ENCODE results near the gene NFILZ. TPM values are rescaled to one million over a fixed set of nuclear protein-coding genes. Genes with fewer than 3 reads are reported as not detected.

NFILZ gene
- polyA plus RNA-seq, 3 donors: not detected

- no peaks in the 10 kb centered on the region for H4K20me1 ChIP-seq (ENCODE audit: insufficient read depth, low read length)
- H3K36me3 Mint-ChIP-seq: peaks cover 0 to 7% of the 10 kb centered on the region in 2 donors
- no peaks in the 10 kb centered on the region for H3K4me1 ChIP-seq (ENCODE audit: control insufficient read depth in 1 of 2, insufficient read depth in 2 of 2, low read length in 2 of 2)
- intact Hi-C loops (cut with micrococcal nuclease): no loop called here
- H3K36me3 ChIP-seq (replicated peaks in 1 of 2; ENCODE audit: control insufficient read depth in 1 of 2, insufficient read depth in 2 of 2, low read length in 2 of 2): no peaks in the 10 kb centered on the region
- H3K79me2 ChIP-seq (ENCODE audit: insufficient read depth, low read length): no peaks in the 10 kb centered on the region
- 97% methylated on average over 7 of the region's 8 CpGs for whole genome bisulfite sequencing (ENCODE audit: insufficient coverage)
- DNase-seq: no peak
- H3K9me3 Mint-ChIP-seq: peaks cover 0 to 8% (median 4%) of the 10 kb centered on the region in 7 donors
- no peak overlapping the region for H3K9ac ChIP-seq (ENCODE audit: insufficient read depth, low read length, poor library complexity, severe bottlenecking)
- no peaks in the 10 kb centered on the region for H3K9me3 ChIP-seq (replicated peaks in 1 of 2; ENCODE audit: control insufficient read depth in 1 of 2, insufficient read depth in 1 of 2, low read length in 2 of 2)
- peaks cover 0 to 3% (median 1%) of the 10 kb centered on the region in 3 donors for H3K27me3 Mint-ChIP-seq (ENCODE audit: low read depth in 3 of 3)
- H3K27me3 ChIP-seq (ENCODE audit: control insufficient read depth in 2 of 2, insufficient read depth in 2 of 2, low read length in 2 of 2): no peaks in the 10 kb centered on the region
- H3K4me3 Mint-ChIP-seq: no peak overlapping the region
- peak overlapping the region in 1 of 7 donors; percentile 18 for H3K27ac Mint-ChIP-seq
- H3K4me3 ChIP-seq (replicated peaks in 1 of 3; ENCODE audit: low read depth in 2 of 3, low read length in 3 of 3): no peak overlapping the region
- no peak overlapping the region for H2AFZ ChIP-seq (ENCODE audit: insufficient read depth, low read depth, low read length, poor library complexity, severe bottlenecking)
- TF ChIP-seq, protein P1, sequence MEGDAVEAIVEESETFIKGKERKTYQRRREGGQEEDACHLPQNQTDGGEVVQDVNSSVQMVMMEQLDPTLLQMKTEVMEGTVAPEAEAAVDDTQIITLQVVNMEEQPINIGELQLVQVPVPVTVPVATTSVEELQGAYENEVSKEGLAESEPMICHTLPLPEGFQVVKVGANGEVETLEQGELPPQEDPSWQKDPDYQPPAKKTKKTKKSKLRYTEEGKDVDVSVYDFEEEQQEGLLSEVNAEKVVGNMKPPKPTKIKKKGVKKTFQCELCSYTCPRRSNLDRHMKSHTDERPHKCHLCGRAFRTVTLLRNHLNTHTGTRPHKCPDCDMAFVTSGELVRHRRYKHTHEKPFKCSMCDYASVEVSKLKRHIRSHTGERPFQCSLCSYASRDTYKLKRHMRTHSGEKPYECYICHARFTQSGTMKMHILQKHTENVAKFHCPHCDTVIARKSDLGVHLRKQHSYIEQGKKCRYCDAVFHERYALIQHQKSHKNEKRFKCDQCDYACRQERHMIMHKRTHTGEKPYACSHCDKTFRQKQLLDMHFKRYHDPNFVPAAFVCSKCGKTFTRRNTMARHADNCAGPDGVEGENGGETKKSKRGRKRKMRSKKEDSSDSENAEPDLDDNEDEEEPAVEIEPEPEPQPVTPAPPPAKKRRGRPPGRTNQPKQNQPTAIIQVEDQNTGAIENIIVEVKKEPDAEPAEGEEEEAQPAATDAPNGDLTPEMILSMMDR (IDR thresholded peaks at IDR 0.05): no peak
- no peak overlapping the region for H3K4me2 ChIP-seq (replicated peaks; ENCODE audit: extremely low read depth, low read length, poor library complexity, severe bottlenecking)
- H3K4me1 Mint-ChIP-seq: no peaks in the 10 kb centered on the region
- H3K27ac ChIP-seq (ENCODE audit: low read depth in 1 of 2, low read length in 2 of 2): no peak overlapping the region
These were observed 3.6 kb upstream of the NFILZ start for GRCh38 chr19:8626842-8627241.

DNA sequence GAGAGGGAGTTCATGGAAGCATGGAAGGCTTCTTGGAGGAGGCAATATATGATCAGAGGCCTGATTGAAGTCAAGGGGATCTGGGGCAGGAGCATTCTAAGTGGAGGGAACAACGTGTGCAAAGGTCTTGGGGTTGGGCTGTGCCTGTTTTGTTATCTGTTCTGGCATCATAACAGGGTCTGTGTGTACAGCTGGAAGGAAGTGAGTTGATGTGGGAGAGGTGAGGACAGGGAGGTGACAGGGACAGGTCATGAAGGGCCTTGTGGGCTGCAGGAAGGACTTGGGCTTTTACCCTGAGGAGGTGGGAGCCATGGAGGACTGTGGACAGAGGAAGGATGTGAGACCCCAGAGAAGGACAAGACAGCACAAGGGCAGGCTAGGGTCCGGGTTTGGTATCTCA is 1.2 kb upstream of the NFILZ start:
- H3K27me3 Mint-ChIP-seq (ENCODE audit: low read depth in 3 of 3): peaks cover 0 to 2% (median 1%) of the 10 kb centered on the region in 3 donors
- peaks cover 0 to 7% of the 10 kb centered on the region in 2 donors for H3K36me3 Mint-ChIP-seq

More for the DNA sequence above, 1.2 kb upstream of the NFILZ start:
- Histone ChIP-seq H3K9ac (ENCODE audit: insufficient read depth, low read length, poor library complexity, severe bottlenecking) (no peak overlapping the region), H2AFZ (ENCODE audit: insufficient read depth, low read depth, low read length, poor library complexity, severe bottlenecking) (no peak overlapping the region), H3K27ac (ENCODE audit: low read depth in 1 of 2, low read length in 2 of 2) (no peak overlapping the region), H3K4me2 (replicated peaks; ENCODE audit: extremely low read depth, low read length, poor library complexity, severe bottlenecking) (no peak overlapping the region), H4K20me1 (ENCODE audit: insufficient read depth, low read length) (no peaks in the 10 kb centered on the region), H3K9me3 (replicated peaks in 1 of 2; ENCODE audit: control insufficient read depth in 1 of 2, insufficient read depth in 1 of 2, low read length in 2 of 2) (no peaks in the 10 kb centered on the region), H3K4me1 (ENCODE audit: control insufficient read depth in 1 of 2, insufficient read depth in 2 of 2, low read length in 2 of 2) (no peaks in the 10 kb centered on the region), H3K36me3 (replicated peaks in 1 of 2; ENCODE audit: control insufficient read depth in 1 of 2, insufficient read depth in 2 of 2, low read length in 2 of 2) (no peaks in the 10 kb centered on the region), H3K27me3 (ENCODE audit: control insufficient read depth in 2 of 2, insufficient read depth in 2 of 2, low read length in 2 of 2) (no peaks in the 10 kb centered on the region), H3K4me3 (replicated peaks in 1 of 3; ENCODE audit: low read depth in 2 of 3, low read length in 3 of 3) (no peak overlapping the region), H3K79me2 (ENCODE audit: insufficient read depth, low read length) (no peaks in the 10 kb centered on the region)
- TF ChIP-seq, protein P1 (IDR thresholded peaks at IDR 0.05): no peak
- 100% methylated on average over 1 of the region's 2 CpGs for WGBS (ENCODE audit: insufficient coverage)
- no peak for DNase-seq
- H3K27ac Mint-ChIP-seq: peak overlapping the region in 1 of 7 donors; percentile 29
- intact Hi-C loops (cut with micrococcal nuclease): no loop called here
- H3K4me3 Mint-ChIP-seq: no peak overlapping the region
- H3K4me1 Mint-ChIP-seq: peaks cover 5% of the 10 kb centered on the region
- peaks cover 0 to 8% (median 5%) of the 10 kb centered on the region in 7 donors for H3K9me3 Mint-ChIP-seq
